Measurements from ENCODE around the gene NOCT. TPM values are rescaled to one million over a fixed set of nuclear protein-coding genes. Genes with fewer than 3 reads are reported as not detected.
"Not testable (repeated sequence)": the region's sequence is repeated elsewhere in the genome, so short reads cannot be mapped to it uniquely, and the experiment has no call there.

NOCT gene
- total and polyA plus RNA-seq, 2 experiments from 2014 or later: 9.9 to 20.8 TPM

DNA sequence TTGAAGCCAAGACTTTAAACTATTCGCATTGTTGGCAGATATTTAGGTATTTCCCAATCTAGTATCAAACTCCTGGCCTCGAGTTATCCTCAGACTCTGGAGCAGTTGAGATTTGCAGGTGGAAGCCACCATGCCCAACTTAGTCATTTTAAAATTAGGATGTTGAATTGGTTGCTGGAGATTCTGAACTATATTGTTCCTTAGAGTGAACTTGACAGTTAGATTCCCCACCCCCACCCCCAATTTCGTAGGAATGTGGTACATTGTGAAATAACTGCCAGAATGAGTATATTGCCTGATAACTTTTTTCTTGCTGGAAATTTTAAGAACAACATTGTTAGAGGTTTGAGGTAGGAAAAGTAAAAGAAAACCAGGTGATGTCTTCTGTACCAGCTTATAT, 2.3 kb downstream of the NOCT start:
- H3K9me3 ChIP-seq (ENCODE audit: low read depth): no peaks in the 10 kb centered on the region
- H3K4me2 ChIP-seq: peak overlapping the region; percentile 76
- H3K36me3 ChIP-seq (replicated peaks; ENCODE audit: insufficient read depth, low read depth): no peaks in the 10 kb centered on the region
- TF ChIP-seq EZH2phosphoT487 (IDR thresholded peaks at IDR 0.05; ENCODE audit: low read depth, severe bottlenecking, unreplicated experiment) (no peak), EZH2 (IDR thresholded peaks at IDR 0.05; ENCODE audit: borderline replicate concordance) (no peak)
- WGBS (ENCODE audit: low lambda C conversion rate, missing lambda C conversion rate): 52% methylated on average over 3 of the region's 3 CpGs
- peaks cover 64% of the 10 kb centered on the region for H3K79me2 ChIP-seq
- peaks cover 37% of the 10 kb centered on the region for H3K4me1 ChIP-seq (ENCODE audit: insufficient read depth)
- H3K9me2 ChIP-seq (replicated peaks; ENCODE audit: insufficient read depth): no peaks in the 10 kb centered on the region
- DNase-seq (ENCODE audit: low spot score): no peak
- peaks cover 8% of the 10 kb centered on the region for H4K20me1 ChIP-seq (ENCODE audit: insufficient read depth, poor library complexity, severe bottlenecking)
- no peak overlapping the region for H3K4me3 ChIP-seq
- no peak overlapping the region for H2AFZ ChIP-seq
- H3K27ac ChIP-seq: peak overlapping the region; percentile 0
- H3K27me3 ChIP-seq: no peaks in the 10 kb centered on the region

DNA sequence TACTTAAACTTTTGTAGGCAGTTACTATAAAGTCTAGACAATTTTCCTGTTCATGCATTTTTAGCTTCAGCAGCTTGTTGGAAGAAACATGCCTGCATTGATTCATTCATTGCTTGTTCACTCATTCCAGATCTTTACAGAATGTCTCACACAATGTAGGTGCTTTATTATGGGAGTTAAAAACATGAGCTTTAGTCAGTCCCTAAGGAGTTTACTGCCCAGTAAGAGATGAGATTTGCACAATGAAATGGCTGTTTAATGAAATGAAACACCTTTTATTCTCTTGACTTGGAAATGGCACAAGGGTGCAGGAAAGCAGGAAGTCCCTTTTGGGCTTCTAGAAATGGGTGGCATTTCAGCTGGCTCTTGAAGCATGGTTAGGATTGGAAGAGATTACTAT, 2.9 kb downstream of the NOCT start:
- no peaks in the 10 kb centered on the region for H3K9me3 ChIP-seq (ENCODE audit: low read depth)
- H3K79me2 ChIP-seq: peaks cover 70% of the 10 kb centered on the region
- H3K9me2 ChIP-seq (replicated peaks; ENCODE audit: insufficient read depth): no peaks in the 10 kb centered on the region
- no peak for DNase-seq (ENCODE audit: low spot score)
- H2AFZ ChIP-seq: no peak overlapping the region
- H3K4me2 ChIP-seq: peak overlapping the region; percentile 76
- no peaks in the 10 kb centered on the region for H3K36me3 ChIP-seq (replicated peaks; ENCODE audit: insufficient read depth, low read depth)
- peak overlapping the region; percentile 0 for H3K27ac ChIP-seq
- H4K20me1 ChIP-seq (ENCODE audit: insufficient read depth, poor library complexity, severe bottlenecking): peaks cover 8% of the 10 kb centered on the region
- no peak overlapping the region for H3K4me3 ChIP-seq
- H3K27me3 ChIP-seq: no peaks in the 10 kb centered on the region
- peaks cover 37% of the 10 kb centered on the region for H3K4me1 ChIP-seq (ENCODE audit: insufficient read depth)
- TF ChIP-seq, protein P1, sequence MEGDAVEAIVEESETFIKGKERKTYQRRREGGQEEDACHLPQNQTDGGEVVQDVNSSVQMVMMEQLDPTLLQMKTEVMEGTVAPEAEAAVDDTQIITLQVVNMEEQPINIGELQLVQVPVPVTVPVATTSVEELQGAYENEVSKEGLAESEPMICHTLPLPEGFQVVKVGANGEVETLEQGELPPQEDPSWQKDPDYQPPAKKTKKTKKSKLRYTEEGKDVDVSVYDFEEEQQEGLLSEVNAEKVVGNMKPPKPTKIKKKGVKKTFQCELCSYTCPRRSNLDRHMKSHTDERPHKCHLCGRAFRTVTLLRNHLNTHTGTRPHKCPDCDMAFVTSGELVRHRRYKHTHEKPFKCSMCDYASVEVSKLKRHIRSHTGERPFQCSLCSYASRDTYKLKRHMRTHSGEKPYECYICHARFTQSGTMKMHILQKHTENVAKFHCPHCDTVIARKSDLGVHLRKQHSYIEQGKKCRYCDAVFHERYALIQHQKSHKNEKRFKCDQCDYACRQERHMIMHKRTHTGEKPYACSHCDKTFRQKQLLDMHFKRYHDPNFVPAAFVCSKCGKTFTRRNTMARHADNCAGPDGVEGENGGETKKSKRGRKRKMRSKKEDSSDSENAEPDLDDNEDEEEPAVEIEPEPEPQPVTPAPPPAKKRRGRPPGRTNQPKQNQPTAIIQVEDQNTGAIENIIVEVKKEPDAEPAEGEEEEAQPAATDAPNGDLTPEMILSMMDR (IDR thresholded peaks at IDR 0.05; ENCODE audit: poor library complexity): no peak
- TF ChIP-seq EZH2phosphoT487 (IDR thresholded peaks at IDR 0.05; ENCODE audit: low read depth, severe bottlenecking, unreplicated experiment) (no peak), EZH2 (IDR thresholded peaks at IDR 0.05; ENCODE audit: borderline replicate concordance) (no peak)

DNA sequence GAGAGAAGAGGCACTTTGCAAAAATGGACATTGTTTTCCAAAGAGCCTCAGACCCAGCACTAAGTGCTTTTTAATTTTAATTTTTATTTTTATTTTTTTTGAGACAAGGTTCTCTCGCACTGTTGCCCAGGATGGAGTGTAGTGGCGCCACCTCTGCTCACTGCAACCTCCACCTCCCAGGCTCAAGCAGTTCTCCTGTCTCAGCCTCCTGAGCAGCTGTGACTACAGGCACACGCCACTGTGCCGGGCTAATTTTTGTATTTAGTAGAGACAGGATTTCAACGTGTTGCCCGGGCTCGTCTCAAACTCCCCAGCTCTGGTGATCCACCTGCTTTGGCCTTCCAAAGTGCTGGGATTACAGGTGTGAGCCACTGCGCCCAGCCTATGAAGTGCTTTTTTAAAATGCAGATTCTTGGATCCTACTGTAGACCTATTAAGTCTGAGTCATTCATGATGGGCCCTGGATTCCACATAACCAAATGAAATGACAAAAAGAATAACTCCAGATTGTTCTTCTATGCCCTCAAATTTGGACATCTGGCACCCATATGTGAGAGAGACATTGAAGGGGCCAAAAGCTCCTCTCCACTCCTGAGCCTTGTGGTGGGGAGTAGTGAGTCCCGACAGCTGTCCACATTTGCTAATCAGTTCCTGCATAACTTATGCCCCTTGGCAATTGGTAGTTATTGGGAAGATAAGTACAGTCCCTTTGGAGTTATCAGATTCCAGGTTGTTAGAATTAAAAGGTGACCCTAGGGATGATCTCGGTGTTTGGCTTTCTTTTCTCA, 3.6 kb downstream of the NOCT start:
- H3K27me3 ChIP-seq: no peaks in the 10 kb centered on the region
- no peaks in the 10 kb centered on the region for H3K36me3 ChIP-seq (replicated peaks; ENCODE audit: insufficient read depth, low read depth)
- H3K9me2 ChIP-seq (replicated peaks; ENCODE audit: insufficient read depth): no peaks in the 10 kb centered on the region
- no peak overlapping the region for H3K4me3 ChIP-seq
- TF ChIP-seq, protein P1 (IDR thresholded peaks at IDR 0.05; ENCODE audit: poor library complexity): no peak
- TF ChIP-seq EZH2phosphoT487 (IDR thresholded peaks at IDR 0.05; ENCODE audit: low read depth, severe bottlenecking, unreplicated experiment): no peak
- no peak for TF ChIP-seq EZH2 (IDR thresholded peaks at IDR 0.05; ENCODE audit: borderline replicate concordance)
- peaks cover 13% of the 10 kb centered on the region for H4K20me1 ChIP-seq (ENCODE audit: insufficient read depth, poor library complexity, severe bottlenecking)
- H3K27ac ChIP-seq: no peak overlapping the region
- H2AFZ ChIP-seq: no peak overlapping the region
- DNase-seq (ENCODE audit: low spot score): no peak
- 67% methylated on average over 10 of the region's 10 CpGs for WGBS (ENCODE audit: low lambda C conversion rate, missing lambda C conversion rate)
- no peaks in the 10 kb centered on the region for H3K9me3 ChIP-seq (ENCODE audit: low read depth)
- H3K4me1 ChIP-seq (ENCODE audit: insufficient read depth): peaks cover 32% of the 10 kb centered on the region
- H3K4me2 ChIP-seq: peak overlapping the region; percentile 76
- H3K79me2 ChIP-seq: peaks cover 77% of the 10 kb centered on the region

DNA sequence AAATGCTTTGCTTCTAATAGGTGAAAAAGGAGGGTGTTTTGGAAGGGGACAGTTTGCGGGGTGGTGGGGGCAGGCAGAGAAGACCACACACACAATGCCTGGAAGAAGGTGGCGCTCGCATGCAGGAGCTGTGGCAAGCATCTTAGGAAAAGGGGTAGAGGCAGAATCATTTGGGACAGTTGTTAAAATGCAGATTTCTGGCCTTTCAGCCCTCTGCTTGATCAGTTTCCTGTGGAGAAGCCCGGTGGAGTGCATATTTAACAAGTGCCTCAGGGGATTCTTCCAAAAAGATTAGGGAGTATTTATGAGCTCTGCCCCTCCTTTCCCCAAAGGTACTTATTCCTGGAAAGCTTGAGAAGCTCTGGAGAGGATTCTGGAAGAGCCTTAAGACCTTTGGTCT, 4.8 kb downstream of the NOCT start:
- peak overlapping the region; percentile 76 for H3K4me2 ChIP-seq
- TF ChIP-seq EZH2phosphoT487 (IDR thresholded peaks at IDR 0.05; ENCODE audit: low read depth, severe bottlenecking, unreplicated experiment): no peak
- TF ChIP-seq EZH2 (IDR thresholded peaks at IDR 0.05; ENCODE audit: borderline replicate concordance): no peak
- TF ChIP-seq, protein P1 (IDR thresholded peaks at IDR 0.05; ENCODE audit: poor library complexity): no peak
- H3K27ac ChIP-seq: no peak overlapping the region
- H3K36me3 ChIP-seq (replicated peaks; ENCODE audit: insufficient read depth, low read depth): no peaks in the 10 kb centered on the region
- H3K27me3 ChIP-seq: no peaks in the 10 kb centered on the region
- no peaks in the 10 kb centered on the region for H3K9me3 ChIP-seq (ENCODE audit: low read depth)
- H3K4me1 ChIP-seq (ENCODE audit: insufficient read depth): peaks cover 27% of the 10 kb centered on the region
- H3K9me2 ChIP-seq (replicated peaks; ENCODE audit: insufficient read depth): no peaks in the 10 kb centered on the region
- no peak overlapping the region for H2AFZ ChIP-seq
- H4K20me1 ChIP-seq (ENCODE audit: insufficient read depth, poor library complexity, severe bottlenecking): peaks cover 13% of the 10 kb centered on the region
- no peak overlapping the region for H3K4me3 ChIP-seq
- DNase-seq (ENCODE audit: low spot score): no peak
- H3K79me2 ChIP-seq: peaks cover 89% of the 10 kb centered on the region
- 62% methylated on average over 4 of the region's 4 CpGs for WGBS (ENCODE audit: low lambda C conversion rate, missing lambda C conversion rate)

DNA sequence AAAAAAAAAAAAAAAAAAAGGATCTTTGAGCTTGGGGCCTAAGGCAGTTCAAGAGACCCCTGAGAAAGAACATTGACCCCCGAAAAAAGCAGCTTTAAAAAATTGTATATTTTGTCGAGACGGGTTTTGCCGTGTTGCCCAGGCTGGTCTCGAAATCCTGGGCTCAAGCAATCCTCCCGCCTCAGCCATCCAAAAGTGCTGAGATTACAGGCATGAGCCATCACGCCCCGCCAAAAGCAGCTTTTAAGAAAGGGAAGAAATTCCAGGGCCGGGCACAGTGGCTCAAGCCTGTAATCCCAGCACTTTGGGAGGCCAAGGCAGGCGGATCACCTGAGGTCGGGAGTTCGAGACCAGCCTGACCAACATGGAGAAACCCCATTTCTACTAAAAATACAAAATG, 5.5 kb downstream of the NOCT start:
- 94% methylated on average over 12 of the region's 12 CpGs for WGBS (ENCODE audit: low lambda C conversion rate, missing lambda C conversion rate)

More for the DNA sequence above, 5.5 kb downstream of the NOCT start:
- H3K27ac ChIP-seq; H3K4me2 ChIP-seq; DNase-seq (ENCODE audit: low spot score); H3K27me3 ChIP-seq; H3K9me2 ChIP-seq (replicated peaks; ENCODE audit: insufficient read depth); H3K36me3 ChIP-seq (replicated peaks; ENCODE audit: insufficient read depth, low read depth); H2AFZ ChIP-seq; H3K9me3 ChIP-seq (ENCODE audit: low read depth); H3K4me3 ChIP-seq: not testable (repeated sequence)
- Histone ChIP-seq H3K79me2 (peaks cover 96% of the 10 kb centered on the region), H4K20me1 (ENCODE audit: insufficient read depth, poor library complexity, severe bottlenecking) (peaks cover 15% of the 10 kb centered on the region), H3K4me1 (ENCODE audit: insufficient read depth) (peaks cover 27% of the 10 kb centered on the region)

Data from hepatocyte (in vitro differentiated cells).